GM21825 (cell line): Measurements from ENCODE around the gene OR1F1.
A peak's percentile ranks its signal among the peaks of the same experiment; 100 is the strongest.
"Not testable (repeated sequence)": the region's sequence is repeated elsewhere in the genome, so short reads cannot be mapped to it uniquely, and the experiment has no call there.

Experiments
- ATAC-seq: cut with Tn5 transposase; IDR thresholded peaks from one replicate; pipeline ENCODE4 v1.9.1; 2021; ENCODE audit warnings: mild to moderate bottlenecking, moderate library complexity; ENCODE audit not compliant: unreplicated experiment

The OR1F1 gene

DNA sequence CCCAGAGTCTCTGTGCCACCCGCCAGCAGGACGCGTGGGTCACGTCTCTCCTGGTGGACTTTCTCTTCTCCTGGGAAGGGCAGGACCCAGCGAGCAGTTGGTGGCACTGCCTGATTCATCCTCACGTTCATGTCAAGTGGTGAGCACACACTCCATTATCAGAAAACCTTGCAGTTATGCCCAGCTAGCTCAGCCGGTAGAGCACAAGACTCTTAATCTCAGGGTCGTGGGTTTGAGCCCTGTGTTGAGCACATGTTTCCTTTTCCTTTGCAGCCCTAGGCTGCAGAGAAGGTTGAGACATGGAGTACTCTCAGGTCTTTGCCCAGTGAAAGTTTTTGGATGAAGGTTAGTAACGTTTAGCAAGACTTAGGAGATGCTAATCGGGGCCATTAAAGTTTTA lies 8.0 kb downstream of the OR1F1 start:
- ATAC-seq: no peak

DNA sequence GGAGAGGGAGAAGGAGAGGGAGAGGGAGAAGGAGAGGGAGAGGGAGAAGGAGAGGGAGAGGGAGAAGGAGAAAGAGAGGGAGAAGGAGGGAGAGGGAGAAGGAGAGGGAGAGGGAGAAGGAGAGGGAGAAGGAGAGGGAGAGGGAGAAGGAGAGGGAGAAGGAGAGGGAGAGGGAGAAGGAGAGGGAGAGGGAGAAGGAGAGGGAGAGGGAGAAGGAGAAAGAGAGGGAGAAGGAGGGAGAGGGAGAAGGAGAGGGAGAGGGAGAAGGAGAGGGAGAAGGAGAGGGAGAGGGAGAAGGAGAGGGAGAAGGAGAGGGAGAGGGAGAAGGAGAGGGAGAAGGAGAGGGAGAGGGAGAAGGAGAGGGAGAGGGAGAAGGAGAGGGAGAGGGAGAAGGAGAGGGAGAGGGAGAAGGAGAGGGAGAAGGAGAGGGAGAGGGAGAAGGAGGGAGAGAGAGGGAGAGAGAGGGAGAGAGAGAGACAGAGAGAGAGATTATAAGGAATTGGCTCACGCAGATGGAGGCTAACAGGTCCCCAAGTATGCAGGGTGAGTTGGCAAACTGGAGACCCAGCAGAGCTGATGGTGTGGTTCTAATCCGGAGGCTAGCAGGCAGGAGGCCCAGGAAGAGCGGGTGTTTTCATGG lies 9.8 kb downstream of the OR1F1 start:
- not testable (repeated sequence) for ATAC-seq

DNA sequence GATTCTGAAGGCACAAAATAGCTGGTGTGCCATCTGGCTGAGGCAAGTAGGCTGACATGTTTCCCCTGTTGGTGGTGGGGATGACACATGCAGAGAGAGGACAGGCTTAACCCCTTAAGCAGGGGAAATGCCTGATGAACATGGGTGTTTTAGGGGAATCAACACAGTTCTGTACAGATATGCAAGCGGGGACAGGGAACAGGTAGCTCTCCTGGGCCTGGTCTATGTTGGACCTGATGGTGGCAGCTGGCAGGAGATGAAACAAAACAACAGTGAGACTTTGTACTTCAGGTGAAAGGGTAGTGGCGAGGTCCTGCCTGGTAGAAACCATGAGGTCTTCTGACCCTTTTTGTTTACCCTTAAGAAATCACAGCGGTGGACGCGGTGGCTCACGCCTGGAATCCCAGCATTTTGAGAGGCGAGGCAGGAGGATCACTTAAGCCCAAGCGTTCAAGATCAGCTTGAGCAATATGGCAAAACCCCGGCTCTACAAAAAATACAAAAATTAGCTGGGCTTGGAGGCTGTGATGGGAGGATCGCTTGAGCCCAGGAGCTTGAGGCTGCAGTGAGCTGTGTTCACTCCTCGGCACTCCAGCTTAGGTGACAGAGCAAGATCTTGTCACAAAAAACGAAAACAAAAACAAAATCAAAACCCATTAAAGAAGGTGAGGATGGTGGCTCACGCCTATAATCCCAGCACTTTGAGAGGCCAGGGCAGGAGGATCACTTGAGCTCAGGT lies 10.5 kb downstream of the OR1F1 start:
- ATAC-seq: no peak

DNA sequence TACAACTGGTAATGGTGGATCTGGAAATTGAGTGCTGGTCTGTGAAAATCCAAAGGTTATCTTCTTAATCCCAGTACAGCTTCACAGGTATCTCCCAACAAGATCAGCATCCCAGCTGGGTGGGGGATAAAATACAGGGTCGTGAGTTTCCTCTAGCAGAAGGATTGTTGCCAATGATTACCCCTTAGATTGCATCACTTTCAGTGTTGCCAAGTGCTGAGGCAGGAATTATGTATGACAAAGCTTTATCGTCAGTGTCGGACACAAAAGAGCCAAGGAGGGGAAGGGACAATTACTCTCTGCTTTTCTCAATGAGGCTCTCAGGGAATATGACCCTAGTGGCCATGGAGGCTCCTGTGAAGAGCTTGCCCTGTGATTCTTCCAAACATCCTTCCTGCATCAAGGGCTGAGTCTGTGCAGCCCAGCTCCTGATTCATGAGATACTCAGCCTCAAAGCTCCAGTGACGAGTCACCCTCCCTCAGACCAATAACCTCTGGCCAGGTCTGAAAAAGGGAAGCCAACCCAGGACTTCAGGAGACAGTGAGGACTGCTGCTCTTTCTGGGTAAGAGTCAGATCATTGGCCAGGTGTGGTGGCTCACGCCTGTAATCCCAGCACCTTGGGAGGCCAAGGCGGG lies 15.0 kb downstream of the OR1F1 start:
- no peak for ATAC-seq

DNA sequence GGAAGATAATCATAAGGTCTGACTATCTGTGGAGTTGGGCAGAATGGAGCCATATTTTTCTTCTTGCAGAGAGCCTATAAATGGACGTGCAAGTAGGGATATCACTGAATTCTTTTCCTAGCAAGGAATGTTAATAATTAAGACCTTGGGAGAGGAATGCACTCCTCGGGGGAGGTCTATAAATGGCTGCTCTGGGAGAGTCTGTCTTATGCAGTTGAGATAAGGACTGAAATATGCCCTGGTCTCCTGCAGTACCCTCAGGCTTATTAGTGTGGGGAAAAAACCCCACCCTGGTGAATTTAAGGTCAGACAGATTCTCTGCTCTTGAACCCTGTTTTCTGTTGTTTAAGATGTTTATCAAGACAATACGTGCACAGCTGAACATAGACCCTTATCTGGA lies 17.9 kb downstream of the OR1F1 start:
- not testable (repeated sequence) for ATAC-seq

DNA sequence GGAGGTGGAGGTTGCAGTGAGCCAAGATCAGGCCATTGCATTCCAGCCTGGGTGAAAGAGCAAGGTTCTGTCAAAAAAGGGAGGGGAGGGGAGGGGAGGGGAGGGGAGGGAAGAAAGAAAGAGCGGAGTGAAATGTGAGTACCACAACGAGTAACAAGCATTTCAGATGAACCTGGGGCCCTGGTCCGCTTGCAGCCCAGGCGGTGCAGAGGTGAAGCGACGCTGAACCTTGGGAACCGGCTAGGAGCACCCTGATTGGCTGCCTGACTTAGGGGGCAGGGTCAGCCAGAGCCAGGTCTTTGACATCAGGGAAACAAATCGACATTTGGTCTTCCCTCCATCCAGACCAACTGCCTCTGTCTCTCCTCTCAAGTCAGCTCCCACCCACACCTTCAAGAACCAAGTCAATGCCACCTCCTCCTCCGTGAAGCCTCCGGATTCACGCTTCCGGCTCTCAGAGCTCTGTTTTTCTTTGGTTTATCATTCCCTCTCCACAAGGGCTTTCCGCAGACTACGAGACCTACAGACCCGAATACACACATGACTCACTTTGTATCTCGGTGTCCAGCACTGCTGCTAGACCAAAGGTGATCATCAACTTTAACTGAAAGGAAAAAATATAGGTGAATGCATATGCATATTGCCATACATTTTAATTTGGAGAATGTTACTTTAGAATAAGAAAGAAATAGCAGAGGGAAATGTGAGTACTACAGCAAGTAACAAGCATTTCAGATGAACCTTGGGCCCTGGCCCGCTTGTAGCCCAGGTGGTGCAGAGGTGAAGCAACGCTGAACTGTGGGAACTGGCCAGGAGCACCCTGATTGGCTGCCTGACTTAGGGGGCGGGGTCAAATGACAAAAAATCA lies 19.3 kb downstream of the OR1F1 start:
- no peak for ATAC-seq

DNA sequence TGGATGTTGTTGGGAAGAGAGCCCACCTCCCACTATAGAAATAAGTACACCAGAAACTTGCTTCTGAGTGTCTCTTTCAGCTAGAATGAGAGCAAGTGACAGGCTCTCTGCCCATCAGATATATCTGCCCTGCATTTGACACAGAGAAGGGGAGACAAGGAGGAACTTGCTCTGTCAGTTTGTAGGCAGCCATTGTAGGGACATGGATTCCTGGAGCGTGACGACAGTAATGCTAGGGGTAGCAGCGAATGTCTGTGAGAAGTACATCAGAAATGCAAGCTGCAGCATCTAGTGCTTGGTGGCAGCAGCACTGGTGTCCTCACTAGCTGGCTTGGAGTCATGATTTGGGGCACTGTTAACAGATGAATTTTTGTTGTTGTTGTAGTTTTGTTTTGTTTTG lies 24.0 kb downstream of the OR1F1 start:
- no peak for ATAC-seq

DNA sequence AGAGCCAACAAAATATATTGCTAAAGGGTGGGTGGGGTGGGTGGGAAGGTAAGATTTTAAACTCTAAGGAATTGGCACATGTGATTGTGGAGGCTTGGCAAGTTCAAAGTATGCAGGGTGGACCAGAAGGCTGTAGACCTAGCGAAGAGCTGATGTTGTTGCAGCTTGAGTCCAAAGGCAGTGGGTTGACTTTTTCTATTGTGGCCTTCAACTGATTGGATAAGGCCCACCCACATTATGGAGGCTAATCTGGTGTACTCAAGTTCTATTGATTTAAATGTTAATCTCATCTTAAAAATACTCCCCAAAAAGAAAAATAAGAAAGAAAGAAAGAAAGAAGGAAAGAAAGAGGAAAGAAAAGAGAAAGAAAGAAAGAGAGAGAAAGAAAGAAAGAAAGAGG lies 24.6 kb downstream of the OR1F1 start:
- ATAC-seq: no peak

DNA sequence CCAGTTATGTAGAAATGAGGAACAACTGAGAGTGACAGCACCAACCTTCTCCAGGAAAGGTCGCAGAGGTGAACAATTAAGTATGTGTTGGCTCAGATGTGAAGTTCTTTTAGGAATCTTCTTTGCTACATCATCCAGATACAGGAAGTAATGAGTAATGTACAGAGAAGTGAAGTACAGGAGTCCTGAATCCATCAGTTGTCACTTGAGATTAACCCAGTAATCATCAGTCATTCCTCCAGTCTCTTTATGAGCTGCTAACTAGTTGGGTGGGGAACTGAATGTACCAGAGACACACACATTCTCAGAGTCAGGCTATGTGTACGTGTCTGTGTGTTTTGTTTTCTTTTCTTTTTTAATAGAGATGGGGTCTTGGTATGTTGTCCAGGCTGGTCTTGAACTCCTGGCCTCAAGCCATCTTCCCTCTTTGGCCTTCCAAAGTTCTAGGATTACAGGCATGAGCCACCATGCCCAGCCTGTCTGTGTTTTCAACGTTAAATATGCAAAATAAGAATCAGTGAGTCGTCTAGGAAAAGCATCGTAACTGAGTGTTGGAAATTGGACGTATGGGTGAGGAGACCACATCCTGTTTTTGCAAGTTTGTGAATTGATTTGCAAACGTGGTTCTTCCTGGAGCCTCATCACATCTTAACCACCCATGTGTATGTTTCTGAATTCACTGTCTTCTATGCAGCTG lies 27.0 kb downstream of the OR1F1 start:
- ATAC-seq: no peak

DNA sequence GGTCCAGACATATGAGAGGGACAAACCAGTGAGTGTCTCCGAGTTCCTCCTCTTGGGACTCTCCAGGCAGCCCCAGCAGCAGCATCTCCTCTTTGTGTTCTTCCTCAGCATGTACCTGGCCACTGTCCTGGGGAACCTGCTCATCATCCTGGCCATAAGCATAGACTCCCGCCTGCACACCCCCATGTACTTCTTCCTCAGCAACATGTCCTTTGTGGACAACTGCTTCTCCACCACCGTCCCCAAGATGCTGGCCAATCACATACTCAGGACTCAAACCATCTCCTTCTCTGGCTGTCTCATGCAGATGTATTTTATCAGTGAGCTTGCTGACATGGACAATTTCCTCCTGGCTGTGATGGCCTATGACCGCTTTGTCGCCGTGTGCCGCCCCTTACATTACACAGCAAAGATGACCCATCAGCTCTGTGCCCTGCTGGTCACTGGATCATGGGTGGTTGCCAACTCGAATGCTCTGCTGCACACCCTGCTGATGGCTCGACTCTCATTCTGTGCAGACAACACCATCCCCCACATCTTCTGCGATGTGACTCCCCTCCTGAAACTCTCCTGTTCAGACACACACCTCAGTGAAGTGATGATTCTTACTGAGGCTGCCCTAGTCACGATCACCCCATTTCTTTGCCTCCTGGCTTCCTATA lies 27.7 kb downstream of the OR1F1 start:
- ATAC-seq: no peak

DNA sequence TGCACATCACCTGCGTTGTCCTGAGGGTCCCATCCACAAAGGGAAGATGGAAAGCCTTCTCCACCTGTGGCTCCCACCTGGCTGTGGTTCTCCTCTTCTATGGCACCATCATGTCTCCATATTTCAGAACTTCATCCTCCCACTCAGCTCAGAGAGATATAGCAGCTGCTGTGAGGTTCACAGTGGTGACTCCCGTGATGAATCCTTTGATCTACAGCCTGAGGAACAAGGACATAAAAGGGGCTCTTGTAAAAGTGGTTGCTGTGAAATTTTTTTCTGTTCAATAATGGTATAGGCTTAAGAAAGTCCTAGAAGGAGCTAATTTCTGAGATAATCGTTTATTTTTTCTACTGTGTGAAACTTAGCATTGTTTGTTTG lies 28.2 kb downstream of the OR1F1 start:
- no peak for ATAC-seq

DNA sequence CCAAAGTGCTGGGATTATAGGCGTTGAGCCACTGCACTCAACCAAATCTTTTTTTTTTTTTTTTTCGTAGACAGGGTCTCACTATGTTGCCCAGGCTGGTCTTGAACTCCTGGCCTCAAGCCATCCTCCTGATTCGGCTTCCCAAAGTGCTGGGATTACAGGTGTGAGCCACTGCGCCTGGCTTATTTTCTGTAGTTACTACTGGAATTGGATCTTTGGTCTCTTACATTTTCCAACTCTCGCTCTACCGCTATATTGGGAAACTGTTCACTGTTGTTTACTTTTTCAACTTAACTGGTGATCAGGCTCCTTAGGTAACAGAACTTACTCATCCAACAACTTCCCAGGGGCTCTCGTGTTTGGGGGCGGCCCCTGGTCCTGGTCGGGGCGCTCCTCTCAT lies 32.8 kb downstream of the OR1F1 start:
- ATAC-seq: no peak

DNA sequence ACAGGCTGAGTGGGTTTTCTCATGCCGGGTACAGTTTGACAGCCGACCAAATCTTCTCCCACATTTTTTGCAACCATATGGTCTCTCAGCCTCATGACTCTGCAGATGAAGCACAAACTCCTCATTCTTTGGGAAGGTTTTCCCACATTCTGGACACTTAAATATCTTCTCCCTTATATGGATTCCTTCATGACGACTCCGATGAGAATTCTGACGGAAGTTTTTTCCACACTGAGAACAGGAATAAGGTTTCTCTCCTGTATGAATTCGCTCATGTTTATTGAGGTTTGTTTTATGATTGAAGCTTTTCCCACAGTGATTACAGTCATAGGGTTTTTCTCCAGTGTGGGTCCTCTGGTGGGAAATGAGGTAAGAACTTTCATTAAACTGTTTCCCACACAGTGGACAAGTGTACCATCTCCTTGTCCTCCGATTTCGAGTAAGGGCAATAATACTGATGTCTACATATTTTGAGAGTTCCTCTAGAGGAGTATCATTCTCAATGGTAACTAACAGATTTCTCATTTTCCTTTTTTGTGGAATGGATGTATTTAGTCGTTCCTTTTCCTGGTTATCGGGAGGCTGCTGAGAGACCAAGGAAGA lies 36.0 kb downstream of the OR1F1 start:
- ATAC-seq: no peak

DNA sequence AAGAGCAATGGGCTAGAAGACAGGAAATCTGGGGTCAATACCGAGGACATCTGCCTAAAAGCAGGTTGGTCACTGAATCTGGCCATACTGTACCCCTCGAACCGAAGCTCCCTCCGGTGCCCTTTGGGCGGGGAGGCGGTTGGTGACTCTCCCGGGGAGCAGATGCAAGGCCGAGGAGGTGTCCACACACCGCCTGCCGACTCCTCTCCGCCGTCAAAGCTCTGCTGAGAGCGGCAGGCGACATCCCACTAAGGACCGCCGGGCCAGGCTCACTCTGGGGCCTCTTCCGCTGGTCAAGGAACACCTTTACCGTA lies 46.5 kb downstream of the OR1F1 start:
- no peak for ATAC-seq

DNA sequence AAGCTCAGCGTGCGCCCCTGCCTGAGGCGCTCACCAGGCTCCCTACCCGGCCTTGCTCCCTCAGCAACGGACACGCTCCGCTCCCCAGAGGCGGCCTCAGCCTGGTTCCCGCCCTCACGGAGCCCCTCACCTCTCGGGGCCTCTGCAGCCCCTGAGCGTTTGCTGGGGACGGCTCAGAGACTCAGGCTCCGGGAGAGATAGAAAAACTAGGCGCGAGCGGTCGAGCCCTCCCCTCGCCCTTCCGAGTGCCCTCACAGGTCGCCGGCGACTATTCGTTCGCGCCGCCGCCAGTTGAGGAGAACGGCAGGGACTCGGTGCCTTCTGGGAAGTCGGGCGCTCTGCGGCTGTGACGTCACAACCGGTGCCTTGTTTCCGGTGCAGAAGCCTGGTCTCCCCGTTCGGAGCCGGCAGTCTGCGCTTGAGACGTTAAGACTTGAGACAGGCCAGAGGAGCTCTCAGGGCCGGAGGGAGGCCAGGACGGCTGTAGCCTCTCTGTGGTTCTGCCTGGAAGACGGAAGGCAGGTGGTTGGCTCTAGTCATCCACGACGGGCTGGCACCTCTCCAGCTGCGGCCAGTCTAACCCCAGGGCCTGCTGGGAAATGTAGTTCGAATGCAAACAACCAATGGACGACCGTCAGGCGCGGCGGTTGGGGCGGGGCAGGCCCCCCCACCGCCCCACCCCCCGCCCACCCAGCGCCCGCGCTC lies 47.0 kb downstream of the OR1F1 start, which contains the start of gene ZNF200:
TSS of gene ZNF200 (minus strand) at position 302 of the 705 bp plus-strand sequence. CDS start 1,403 bp downstream, outside the sequence.
- ATAC-seq: peak; percentile 83

DNA sequence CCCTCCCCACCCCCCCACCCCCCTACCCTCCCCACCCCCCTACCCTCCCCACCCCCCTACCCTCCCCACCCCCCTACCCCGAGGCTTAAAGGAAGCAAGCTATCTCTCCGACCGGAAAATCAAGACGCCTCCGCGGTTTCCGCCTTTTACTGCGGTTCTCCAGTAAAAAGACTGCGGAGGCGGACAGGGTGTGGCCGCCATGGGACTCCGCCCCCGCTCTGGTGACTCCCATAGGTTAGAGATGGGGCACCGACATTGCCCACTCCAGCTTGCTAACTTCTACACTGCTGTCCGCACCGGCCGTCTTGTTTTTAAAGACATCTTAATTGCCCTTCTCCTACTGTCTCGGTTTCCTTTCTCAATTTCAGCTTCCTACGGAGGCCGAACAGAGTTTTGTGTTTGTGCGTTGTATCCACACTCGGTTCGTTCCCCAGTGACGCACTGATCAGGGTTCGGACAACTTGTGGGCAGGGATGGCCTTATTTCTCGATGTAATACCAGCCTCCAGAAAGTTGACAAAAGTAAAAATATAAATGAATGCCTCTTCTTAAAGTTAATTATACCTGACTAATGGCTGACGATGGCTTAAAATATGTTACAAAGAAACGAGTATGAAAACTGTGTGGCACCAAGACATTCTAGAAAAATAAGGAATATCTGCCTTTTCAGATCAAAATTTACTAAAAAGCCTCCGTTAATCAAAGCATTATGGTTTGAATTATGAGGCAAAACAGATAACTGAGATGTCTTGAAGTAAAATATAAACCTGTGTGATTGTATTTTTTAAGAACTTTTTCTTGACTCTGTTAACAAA lies 48.1 kb downstream of the OR1F1 start:
- no peak for ATAC-seq

DNA sequence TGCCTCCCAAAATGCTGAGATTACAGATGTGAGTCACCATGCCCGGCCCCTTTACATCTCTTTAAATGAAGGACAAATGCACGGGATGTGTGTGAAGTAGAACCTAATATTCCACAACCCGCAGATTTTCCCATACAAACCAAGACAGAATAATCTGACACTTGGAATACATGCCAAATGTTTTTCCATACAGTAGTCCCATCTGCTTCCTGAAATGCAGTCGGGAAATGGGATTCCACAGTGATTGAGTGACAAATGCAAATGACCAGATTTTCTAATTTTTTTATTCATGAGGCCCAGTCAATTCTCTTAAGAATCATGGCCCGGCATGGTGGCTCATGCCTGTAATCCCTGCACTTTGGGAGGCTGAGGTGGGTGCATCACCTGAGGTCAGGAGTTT lies 53.8 kb downstream of the OR1F1 start:
- ATAC-seq: no peak

DNA sequence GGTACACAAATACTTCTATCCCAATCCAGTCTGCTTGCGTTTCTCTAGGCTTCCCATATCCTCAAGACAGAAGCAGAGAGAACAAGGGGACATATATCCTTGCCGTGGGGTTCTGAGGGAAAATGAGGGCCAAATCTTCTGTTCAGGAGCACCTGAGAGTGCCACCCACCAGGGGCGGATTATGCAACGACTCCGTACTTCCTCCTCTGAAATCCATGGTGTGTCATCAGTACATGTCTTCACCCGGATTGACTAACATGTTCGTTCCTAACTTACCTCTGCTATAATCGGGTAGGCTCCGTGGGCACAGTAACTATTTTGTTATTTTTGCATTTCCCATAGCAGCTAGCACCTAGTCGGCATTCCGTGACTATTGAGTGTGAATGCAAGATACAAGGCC lies 54.7 kb downstream of the OR1F1 start:
- ATAC-seq: no peak
